ENCODE results near the gene MMP24OS.

Gene MMP24OS

DNA sequence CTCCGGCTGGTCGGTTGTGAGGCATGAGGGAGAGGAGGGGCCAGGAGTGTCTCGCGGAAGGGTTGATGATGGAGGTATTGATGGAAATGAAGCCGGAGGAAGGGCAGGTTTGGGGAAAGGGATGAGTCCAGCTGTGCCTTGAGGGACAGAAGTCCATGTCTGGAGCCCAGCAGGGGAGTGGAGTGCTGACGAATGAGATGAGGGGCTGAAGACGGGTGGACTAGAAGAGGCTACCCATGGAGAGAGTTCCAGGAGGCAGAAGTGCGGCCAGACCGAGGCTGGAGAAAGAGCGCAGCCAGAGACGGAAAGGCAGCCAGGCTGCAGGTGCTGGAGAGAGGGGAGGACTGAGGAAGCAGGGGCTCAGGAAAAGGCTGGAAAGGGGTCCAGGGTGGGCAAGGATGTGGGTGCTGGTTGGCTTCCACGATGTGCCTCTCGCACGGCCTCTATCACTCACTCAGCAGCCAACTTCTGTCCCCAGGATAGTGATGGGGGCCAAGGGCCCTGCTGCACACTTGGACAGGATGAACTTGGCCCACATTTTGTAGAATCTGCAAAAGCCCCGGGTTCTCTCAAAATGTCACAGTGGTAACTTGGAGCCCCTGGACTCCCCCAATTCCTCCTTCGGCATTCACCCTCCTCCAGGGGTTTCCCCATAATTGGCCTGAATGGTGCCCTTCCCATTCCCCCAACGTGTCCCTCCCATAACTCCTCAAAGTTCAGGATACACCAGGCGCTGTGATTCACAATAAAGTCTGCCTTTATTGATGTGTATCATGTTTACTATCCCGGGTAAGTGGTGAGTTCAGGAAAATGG is 7.3 kb upstream of the MMP24OS start:
- TF ChIP-seq FOXM1 (IDR thresholded peaks at IDR 0.05; ENCODE audit: borderline replicate concordance, low read depth) (no peak), TEAD4 (IDR thresholded peaks at IDR 0.05) (no peak), CEBPB (IDR thresholded peaks at IDR 0.05) (no peak), TCF12 (IDR thresholded peaks at IDR 0.05; ENCODE audit: low read depth) (no peak), YY1 (IDR thresholded peaks at IDR 0.05; ENCODE audit: low read depth) (0 out of 2 replicates have a peak, but pooled peaks have one; percentile 9), RAD21 (IDR thresholded peaks at IDR 0.05; ENCODE audit: low read depth) (no peak), EP300 (IDR thresholded peaks at IDR 0.05; ENCODE audit: borderline replicate concordance) (no peak), REST (IDR thresholded peaks at IDR 0.05; ENCODE audit: low read depth) (no peak)
- TF ChIP-seq, protein P1, sequence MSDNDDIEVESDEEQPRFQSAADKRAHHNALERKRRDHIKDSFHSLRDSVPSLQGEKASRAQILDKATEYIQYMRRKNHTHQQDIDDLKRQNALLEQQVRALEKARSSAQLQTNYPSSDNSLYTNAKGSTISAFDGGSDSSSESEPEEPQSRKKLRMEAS (IDR thresholded peaks at IDR 0.05) = no peak

GRCh38 chr20:35284267-35284991 is 6.5 kb upstream of the MMP24OS start, which contains the start of gene EIF6:
Gene EIF6, minus strand, starts transcription at chr20:35284772. Its CDS starts 285 bp downstream, at chr20:35284487.
- TF ChIP-seq TEAD4 (IDR thresholded peaks at IDR 0.05) = 0 out of 2 replicates have a peak, but pooled peaks have one; percentile 21
- 0 out of 2 replicates have a peak, but pooled peaks have one; percentile 12 for TF ChIP-seq YY1 (IDR thresholded peaks at IDR 0.05; ENCODE audit: low read depth)
- 0 out of 2 replicates have a peak, but pooled peaks have one; percentile 36 for TF ChIP-seq TCF12 (IDR thresholded peaks at IDR 0.05; ENCODE audit: low read depth)
- TF ChIP-seq REST (IDR thresholded peaks at IDR 0.05; ENCODE audit: low read depth) = 0 out of 2 replicates have a peak, but pooled peaks have one; percentile 18
- no peak for TF ChIP-seq FOXM1 (IDR thresholded peaks at IDR 0.05; ENCODE audit: borderline replicate concordance, low read depth)
- TF ChIP-seq NFIC (IDR thresholded peaks at IDR 0.05) = 0 out of 2 replicates have a peak, but pooled peaks have one; percentile 5
- no peak for TF ChIP-seq EGR1 (IDR thresholded peaks at IDR 0.05)
- no peak for TF ChIP-seq ZBTB7A (IDR thresholded peaks at IDR 0.05; ENCODE audit: low read depth)
- no peak for TF ChIP-seq USF1 (IDR thresholded peaks at IDR 0.05)
- peak; percentile 89 for TF ChIP-seq TAF1 (IDR thresholded peaks at IDR 0.05; ENCODE audit: low read depth)
- no peak for TF ChIP-seq RAD21 (IDR thresholded peaks at IDR 0.05; ENCODE audit: low read depth)
- TF ChIP-seq, protein P1 (IDR thresholded peaks at IDR 0.05) = peak; percentile 84

DNA sequence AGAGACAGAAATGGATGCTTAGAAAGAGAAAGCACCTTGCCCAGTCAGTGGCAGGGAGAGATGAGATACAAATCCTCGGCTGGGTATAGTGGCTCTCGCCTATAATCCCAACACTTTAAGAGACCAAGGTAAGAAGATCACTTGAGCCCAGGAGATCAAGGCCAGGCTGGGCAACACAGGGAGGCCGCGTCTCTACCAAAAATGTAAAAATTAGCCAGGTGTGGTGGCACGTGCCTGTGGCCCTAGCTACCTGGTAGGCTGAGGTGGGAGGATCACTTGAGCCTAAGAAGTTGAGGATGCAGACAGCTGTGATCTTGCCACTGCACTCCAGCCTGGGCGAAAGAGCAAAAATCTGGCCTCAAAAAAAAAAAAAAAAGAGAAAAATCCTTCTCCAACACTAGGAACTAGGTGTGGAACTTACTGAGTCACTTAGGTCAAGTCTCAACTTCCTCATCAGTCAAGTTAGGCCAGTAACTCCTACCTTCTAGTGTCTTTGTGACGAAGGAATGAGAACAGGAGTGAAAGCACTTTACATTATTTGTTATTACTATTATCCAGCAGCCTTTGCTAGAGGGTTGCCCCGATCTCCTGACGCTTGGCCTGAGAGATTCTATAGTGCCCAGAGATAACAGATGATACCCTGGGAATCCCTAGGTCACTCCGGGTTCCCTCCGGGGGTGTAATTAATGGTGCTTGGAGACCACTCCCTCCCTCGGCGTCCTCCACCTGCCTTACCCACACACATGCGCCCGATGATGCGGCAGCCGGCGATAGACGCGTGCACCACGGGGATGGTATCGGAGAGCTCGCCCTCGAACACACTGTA is 5.7 kb upstream of the MMP24OS start:
- no peak for TF ChIP-seq CREB1 (IDR thresholded peaks at IDR 0.05; ENCODE audit: low read depth)
- TF ChIP-seq TAF1 (IDR thresholded peaks at IDR 0.05; ENCODE audit: low read depth) = no peak
- no peak for TF ChIP-seq YY1 (IDR thresholded peaks at IDR 0.05; ENCODE audit: low read depth)
- no peak for TF ChIP-seq TEAD4 (IDR thresholded peaks at IDR 0.05)
- no peak for TF ChIP-seq TCF12 (IDR thresholded peaks at IDR 0.05; ENCODE audit: low read depth)
- no peak for TF ChIP-seq RAD21 (IDR thresholded peaks at IDR 0.05; ENCODE audit: low read depth)
- no peak for TF ChIP-seq NFIC (IDR thresholded peaks at IDR 0.05)
- no peak for TF ChIP-seq EGR1 (IDR thresholded peaks at IDR 0.05)
- TF ChIP-seq USF1 (IDR thresholded peaks at IDR 0.05) = no peak
- no peak for TF ChIP-seq CEBPB (IDR thresholded peaks at IDR 0.05)
- TF ChIP-seq ZBTB7A (IDR thresholded peaks at IDR 0.05; ENCODE audit: low read depth) = no peak

DNA sequence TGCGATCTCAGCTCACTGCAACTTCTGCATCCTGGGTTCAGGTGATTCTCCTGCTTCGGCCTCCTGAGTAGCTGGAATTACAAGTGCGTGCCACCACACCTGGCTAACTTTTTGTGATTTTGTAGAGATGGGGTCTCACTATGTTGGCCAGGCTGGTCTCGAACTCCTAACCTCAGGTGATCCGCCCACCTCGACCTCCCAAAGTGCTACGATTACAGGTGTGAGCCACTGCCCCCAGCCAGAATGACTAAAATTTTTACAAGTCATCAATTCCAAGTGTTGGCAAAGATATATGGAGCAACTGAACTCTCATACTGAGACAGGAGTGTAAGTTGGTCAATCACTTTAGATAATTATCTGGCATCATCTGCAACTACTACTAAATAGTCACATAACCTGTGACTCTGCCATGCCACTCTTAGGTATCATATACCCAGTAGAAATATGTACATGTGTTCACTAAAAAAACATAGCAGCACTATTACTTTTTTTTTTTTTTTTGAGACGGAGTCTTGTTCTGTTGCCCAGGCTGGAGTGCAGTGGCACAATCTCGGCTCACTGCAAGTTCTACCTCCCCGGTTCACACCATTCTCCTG is 3.7 kb upstream of the MMP24OS start:
- no peak for TF ChIP-seq TEAD4 (IDR thresholded peaks at IDR 0.05)
- no peak for TF ChIP-seq ZBTB7A (IDR thresholded peaks at IDR 0.05; ENCODE audit: low read depth)
- no peak for TF ChIP-seq FOXM1 (IDR thresholded peaks at IDR 0.05; ENCODE audit: borderline replicate concordance, low read depth)
- no peak for TF ChIP-seq EP300 (IDR thresholded peaks at IDR 0.05; ENCODE audit: borderline replicate concordance)
- TF ChIP-seq NFIC (IDR thresholded peaks at IDR 0.05) = no peak
- no peak for TF ChIP-seq CEBPB (IDR thresholded peaks at IDR 0.05)
- TF ChIP-seq TAF1 (IDR thresholded peaks at IDR 0.05; ENCODE audit: low read depth) = no peak
- TF ChIP-seq EGR1 (IDR thresholded peaks at IDR 0.05) = no peak
- no peak for TF ChIP-seq TCF12 (IDR thresholded peaks at IDR 0.05; ENCODE audit: low read depth)

All from Ishikawa (cell line).